ENCODE measurements around the gene RPLP2. TPM values are rescaled to one million over a fixed set of nuclear protein-coding genes. Genes with fewer than 3 reads are reported as not detected.

RPLP2 gene
- total and polyA plus RNA-seq, 2 of the 4 experiments (the other 2 are of a cell fraction): 59.9 to 1,897 TPM

DNA sequence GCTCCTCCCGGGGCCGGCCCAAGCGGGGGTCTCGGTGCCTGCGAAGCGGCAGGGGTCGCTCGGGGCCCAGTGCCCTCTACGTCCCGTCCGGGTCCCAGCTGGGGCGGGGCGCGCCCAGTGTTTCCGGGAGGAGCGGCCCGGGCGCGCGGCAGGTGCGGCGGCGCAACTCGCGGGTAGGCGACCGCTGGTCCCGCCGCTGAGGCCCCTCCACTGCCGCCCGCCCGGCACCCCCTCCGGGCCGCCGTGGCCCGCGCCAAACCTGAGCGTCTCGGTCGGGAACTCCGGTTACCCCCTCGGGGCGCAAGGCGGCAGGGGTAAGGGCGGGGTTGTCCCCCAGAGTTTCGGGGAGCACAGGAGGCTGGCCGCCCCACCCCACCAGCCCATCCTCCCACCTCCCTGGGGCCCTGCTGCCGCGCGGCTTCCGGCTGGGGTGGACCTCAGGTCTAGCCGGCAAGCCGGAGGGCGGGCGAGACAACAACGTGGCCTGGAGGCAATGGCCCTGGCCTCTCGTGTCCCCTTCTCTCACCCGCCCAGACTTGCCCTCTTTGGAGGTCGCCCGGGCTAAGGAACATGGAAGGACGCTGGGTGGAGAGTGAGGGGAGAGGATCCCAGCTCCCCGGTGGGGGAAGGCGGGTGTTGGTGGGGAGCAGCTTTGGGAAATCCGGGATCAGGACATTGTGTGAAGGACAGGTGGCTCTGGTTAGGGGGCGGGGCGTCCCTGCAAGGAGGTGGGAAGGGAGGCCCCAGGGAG is 17.6 kb downstream of the RPLP2 start:
- no peak overlapping the region for H3K4me2 ChIP-seq (ENCODE audit: low read depth, low read length)
- intact Hi-C loops (cut with micrococcal nuclease): no loop called here
- H2BK20ac ChIP-seq (ENCODE audit: low read depth, low read length): no peak overlapping the region
- H2BK5ac ChIP-seq (ENCODE audit: low read depth, low read length, poor library complexity, severe bottlenecking): no peak overlapping the region
- no peak overlapping the region for H3K23ac ChIP-seq (ENCODE audit: low read depth, low read length)
- no peak overlapping the region for H4K8ac ChIP-seq (ENCODE audit: low read depth in 2 of 2, low read length in 2 of 2)
- no peak overlapping the region for H3K14ac ChIP-seq (replicated peaks; ENCODE audit: low read depth, low read length)
- no peak overlapping the region for H3K9ac ChIP-seq (ENCODE audit: low read depth, low read length)
- dilution Hi-C loops (cut with HindIII; ENCODE audit: low sequenced_read_pairs, unreplicated experiment): no loop called here
- WGBS, 2 experiments (ENCODE audit: extremely low coverage in 2 of 2, insufficient read length in 1 of 2): 16% methylated on average over 36 of the region's 66 CpGs; no CpG with 5 or more reads in 1 of the 2 experiments
- H3K79me1 ChIP-seq (ENCODE audit: low read depth in 1 of 2, low read length in 2 of 2): peaks cover 4 to 11% of the 10 kb centered on the region in 2 experiments
- no peak overlapping the region for H3K18ac ChIP-seq (ENCODE audit: low read depth, low read length)
- H4K5ac ChIP-seq (ENCODE audit: low read depth, low read length): no peak overlapping the region
- TF ChIP-seq, protein P1, sequence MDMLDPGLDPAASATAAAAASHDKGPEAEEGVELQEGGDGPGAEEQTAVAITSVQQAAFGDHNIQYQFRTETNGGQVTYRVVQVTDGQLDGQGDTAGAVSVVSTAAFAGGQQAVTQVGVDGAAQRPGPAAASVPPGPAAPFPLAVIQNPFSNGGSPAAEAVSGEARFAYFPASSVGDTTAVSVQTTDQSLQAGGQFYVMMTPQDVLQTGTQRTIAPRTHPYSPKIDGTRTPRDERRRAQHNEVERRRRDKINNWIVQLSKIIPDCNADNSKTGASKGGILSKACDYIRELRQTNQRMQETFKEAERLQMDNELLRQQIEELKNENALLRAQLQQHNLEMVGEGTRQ (IDR thresholded peaks at IDR 0.05; ENCODE audit: low read depth, low read length): no peak
- TF ChIP-seq CEBPB (IDR thresholded peaks at IDR 0.05; ENCODE audit: low read depth, low read length) (no peak), SMC3 (IDR thresholded peaks at IDR 0.05; ENCODE audit: low read depth, low read length) (no peak), RFX5 (IDR thresholded peaks at IDR 0.05; ENCODE audit: low read depth, low read length) (no peak), MXI1 (IDR thresholded peaks at IDR 0.05; ENCODE audit: borderline replicate concordance, low read depth, low read length) (no peak), CHD1 (IDR thresholded peaks at IDR 0.05; ENCODE audit: low read depth, low read length) (no peak), POLR2A (IDR thresholded peaks at IDR 0.05; ENCODE audit: low read depth, low read length) (no peak), MAFK (IDR thresholded peaks at IDR 0.05; ENCODE audit: low read depth, low read length) (no peak)
- ChIA-PET CTCF (no interaction called here), POLR2A (ENCODE audit: unreplicated experiment) (interaction anchor here (1.1 kb wide), 1 partner anchor 8 kb away, joined by 4 read pairs; the partner anchor contains the start of gene PNPLA2)
- H2AK5ac ChIP-seq (ENCODE audit: low read depth, low read length): peak overlapping the region; percentile 51
- no peak overlapping the region for H3K4me3 ChIP-seq (ENCODE audit: insufficient read depth, low read depth, low read length)
- no peak for DNase-seq
- peaks cover 26% of the 10 kb centered on the region; the same call in 1 of the 2 replicates for H4K20me1 ChIP-seq (ENCODE audit: insufficient read depth, low read length)
- in situ Hi-C loops (cut with MboI; ENCODE audit: low sequenced_read_pairs): no loop called here
- H3K4me1 ChIP-seq (ENCODE audit: control insufficient read depth, insufficient read depth, low read length): peaks cover 24% of the 10 kb centered on the region
- H2BK120ac ChIP-seq (ENCODE audit: low read depth, low read length): no peak overlapping the region
- H3K56ac ChIP-seq (ENCODE audit: extremely low read depth, insufficient read depth, low read length): no peak overlapping the region
- peak overlapping the region; percentile 81 for H2AFZ ChIP-seq (replicated peaks; ENCODE audit: low read length, poor library complexity)
- H4K91ac ChIP-seq (ENCODE audit: insufficient read depth, low read depth, low read length): no peak overlapping the region
- peaks cover 6% of the 10 kb centered on the region; the same call in 1 of the 2 replicates for H3K9me1 ChIP-seq (ENCODE audit: insufficient read depth, low read length)
- no peak overlapping the region for H3K27ac ChIP-seq (ENCODE audit: insufficient read depth, low read length)
- ATAC-seq (ENCODE audit: low read depth): no peak
- peak overlapping the region; percentile 55 for H2AK9ac ChIP-seq (replicated peaks; ENCODE audit: low read depth, low read length, poor library complexity)
- H2BK15ac ChIP-seq (ENCODE audit: low read depth, low read length): no peak overlapping the region
- no peak overlapping the region for H3K4ac ChIP-seq (ENCODE audit: low read depth, low read length)
- H3K36me3 ChIP-seq (ENCODE audit: control insufficient read depth, insufficient read depth, low read length): peaks cover 24% of the 10 kb centered on the region; the same call in 1 of the 2 replicates
- BruUV-seq (replicated peaks): no TSS peak
- peaks cover 6% of the 10 kb centered on the region; the same call in 1 of the 2 replicates for H3K27me3 ChIP-seq (ENCODE audit: control insufficient read depth, insufficient read depth, low read length)
- no peaks in the 10 kb centered on the region for H3K9me3 ChIP-seq (ENCODE audit: control insufficient read depth, insufficient read depth, low read length)
